Cortex of kidney (tissue), 1 donor: ENCODE results near the gene MOB2.

Source experiments
- DNase-seq: peaks from one replicate; lab custom pipeline; 2025; lab: John Stamatoyannopoulos, UW

Gene MOB2

DNA sequence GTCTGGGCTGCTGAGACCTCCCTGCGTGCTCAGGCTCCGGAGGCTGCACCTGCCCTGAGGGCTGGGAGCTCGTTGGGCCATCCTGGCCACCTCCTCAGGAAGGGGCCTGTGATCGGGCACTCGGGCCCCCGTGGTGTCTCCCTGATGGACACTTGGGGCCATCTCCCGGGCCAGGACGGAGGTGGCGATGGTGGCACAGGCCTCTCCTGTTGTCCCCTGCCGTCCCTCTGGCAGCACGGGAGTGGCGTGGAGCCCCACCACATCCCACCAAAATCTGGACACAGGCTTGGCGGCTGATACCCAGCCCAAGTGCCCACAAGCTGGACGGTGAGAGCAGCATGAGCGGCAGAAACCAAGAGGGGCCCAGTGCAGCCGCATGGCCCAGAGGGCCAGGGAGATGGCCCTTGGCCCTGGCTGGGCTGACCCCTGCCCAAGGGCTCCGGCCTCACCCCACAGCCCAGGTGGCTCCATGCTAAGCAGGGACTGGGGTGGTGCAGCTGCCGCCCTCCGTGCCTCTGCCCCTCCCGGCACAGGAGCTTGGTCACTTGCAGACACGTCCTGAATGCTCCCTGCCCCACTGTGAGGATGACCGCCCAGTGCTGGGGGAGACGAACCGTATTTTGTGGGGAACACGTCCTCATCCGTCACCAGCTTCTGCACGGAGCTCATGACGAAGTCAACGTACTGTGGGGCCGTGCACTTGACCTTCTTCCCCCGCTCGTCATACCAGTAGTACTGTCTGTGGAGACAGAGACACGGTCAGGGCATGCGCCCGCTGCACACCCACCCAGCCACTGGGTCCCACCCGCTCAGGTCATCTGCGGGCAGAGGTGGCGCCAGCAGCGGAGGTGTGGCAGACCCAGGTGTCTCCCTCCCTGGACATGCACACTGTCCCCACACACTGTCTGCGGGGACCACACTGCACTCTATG is 15.6 kb downstream of the MOB2 start:
- no peak for DNase-seq

DNA sequence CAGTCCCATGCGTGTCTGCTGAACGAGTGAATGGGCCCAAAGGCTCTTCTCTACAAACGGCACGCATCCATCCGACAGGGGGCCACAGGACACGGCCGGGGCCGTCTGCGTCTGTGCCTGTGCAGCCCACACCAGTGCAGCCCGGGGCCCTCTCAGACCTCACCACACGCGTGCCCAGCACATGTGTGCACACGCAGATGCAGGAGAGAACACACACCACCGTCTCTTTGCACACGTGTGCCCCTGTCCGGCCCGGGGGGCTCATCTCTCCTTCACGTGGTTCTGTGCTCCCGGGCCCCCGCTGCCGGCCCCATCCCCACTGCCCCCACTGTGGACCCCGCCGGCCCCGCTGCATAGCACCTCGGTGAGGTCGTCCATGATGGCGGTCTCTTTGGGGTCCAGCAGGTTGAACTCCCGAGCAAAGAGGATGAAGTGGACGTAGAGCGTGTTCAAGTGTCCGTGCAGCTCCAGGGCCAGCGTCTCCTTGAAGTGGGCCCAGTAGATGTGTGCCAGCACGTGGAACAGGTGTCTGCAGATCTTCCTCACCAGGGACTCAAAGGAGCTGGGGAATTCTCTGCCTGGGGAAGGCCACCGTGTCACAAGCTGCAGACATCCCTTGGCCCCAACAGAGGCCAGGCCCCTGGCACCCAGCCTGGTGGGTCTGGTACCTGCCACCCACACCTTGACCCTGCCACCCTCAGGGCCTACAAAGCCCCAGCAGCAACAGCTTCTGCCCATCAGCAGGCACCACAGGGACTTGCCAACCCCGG is 16.5 kb downstream of the MOB2 start:
- no peak for DNase-seq

- DNase-seq = no peak
Observed at GRCh38 chr11:1469287-1469910, 17.2 kb downstream of the MOB2 start.

- no peak for DNase-seq
Observed at GRCh38 chr11:1468473-1469066, 18.0 kb downstream of the MOB2 start.

- no peak for DNase-seq
Observed at GRCh38 chr11:1468002-1468401, 18.6 kb downstream of the MOB2 start.

- DNase-seq = no peak
Observed at GRCh38 chr11:1467270-1467669, 19.3 kb downstream of the MOB2 start.

DNA sequence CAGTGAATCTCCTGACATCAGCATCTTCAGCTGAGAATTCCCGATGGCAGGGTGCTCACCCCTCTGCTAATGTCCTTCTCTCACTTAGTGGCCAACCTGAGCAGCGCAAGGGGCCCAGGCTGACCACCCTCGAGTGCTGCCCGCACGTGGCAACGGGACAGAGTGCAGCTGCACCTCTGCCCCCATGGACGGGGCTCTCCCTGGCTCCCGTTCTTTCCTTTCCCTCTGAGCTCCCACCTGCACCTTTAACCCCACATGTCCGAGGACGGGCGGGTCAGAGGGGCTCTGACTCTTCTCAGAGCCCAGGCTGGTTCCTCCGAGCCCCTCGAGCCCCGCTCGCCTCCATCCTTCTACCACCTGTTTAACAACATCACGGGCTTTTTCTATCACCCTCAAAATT is 19.8 kb downstream of the MOB2 start:
- no peak for DNase-seq

DNA sequence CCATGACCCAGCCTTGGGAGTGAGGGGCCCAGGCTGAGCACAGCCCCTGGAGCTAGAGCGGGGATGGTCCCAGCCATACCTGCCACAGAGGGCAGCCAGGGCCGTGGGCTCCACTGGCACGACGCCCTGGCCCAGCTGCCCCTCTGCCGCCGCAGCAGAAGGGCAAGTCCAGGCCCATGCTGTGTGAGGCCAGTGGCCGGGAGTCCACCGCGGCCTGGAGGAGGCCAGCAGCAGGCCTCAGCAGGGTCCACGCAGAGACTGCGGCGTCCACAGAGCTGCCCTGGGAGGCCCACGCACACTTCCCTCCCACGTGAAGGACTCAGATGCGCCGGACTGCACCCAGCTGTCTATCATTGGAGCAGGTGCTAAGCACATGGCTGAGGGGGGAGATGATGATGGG is 23.5 kb downstream of the MOB2 start:
- no peak for DNase-seq

DNA sequence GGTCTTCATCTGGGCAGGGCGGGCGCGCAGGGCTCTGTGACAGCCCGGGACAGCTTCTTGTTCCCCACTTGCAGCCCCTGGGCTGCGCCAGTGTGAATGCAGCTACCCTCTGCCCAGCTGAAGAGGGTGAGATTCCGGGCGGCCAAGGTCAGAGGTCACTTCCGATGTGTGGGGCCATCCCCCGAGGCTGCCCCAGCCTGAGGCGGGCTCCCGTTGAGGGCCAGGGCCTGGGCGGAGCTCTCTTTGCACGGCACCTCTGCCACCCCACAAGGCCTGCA is 23.9 kb downstream of the MOB2 start:
- no peak for DNase-seq

DNA sequence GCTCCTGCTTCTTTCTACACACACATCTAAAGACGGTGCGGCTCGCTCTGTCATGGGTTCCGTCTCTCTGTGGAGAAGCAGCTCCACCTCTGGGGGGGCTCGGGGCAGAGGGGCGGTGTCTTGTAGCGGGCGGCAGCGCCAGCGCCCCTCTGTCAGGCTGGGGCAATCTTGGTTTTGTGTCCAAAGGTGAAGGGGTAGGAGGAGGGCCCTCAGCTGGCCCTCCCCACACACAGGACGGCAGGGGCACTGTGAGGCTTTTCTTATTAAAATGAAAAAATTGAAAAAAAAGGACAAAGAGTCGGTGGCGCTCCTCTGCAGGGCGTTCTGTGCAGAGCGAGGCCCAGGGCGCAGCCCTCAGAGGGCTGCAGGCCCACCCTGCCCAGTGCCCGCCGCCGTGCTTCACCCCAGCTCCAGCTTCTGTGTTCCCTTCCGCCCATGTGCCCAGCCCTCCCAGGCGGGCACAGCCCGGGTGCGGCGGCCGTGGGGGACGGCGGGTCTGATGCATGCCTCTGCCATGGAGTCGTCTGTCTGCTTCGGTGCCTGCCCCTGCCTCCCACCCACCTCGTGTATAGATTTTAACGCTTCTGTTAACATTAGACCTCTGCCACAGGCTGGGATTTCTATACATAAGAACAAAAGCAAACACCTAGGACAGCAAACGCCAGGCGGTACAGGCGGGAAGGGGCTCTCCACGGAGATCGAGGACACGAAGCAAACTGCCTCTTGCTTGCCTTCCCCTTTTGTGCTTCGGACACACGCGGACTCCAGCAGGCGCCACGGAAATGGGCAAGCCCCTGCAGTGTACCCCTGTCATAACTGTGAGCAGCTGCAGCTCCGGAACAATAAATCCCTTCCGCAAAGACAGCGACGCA is 24.5 kb downstream of the MOB2 start:
- DNase-seq = no peak

GRCh38 chr11:1460986-1461825 is 25.4 kb downstream of the MOB2 start:
- DNase-seq = no peak

GRCh38 chr11:1460396-1460985 is 26.1 kb downstream of the MOB2 start:
- DNase-seq = no peak

DNA sequence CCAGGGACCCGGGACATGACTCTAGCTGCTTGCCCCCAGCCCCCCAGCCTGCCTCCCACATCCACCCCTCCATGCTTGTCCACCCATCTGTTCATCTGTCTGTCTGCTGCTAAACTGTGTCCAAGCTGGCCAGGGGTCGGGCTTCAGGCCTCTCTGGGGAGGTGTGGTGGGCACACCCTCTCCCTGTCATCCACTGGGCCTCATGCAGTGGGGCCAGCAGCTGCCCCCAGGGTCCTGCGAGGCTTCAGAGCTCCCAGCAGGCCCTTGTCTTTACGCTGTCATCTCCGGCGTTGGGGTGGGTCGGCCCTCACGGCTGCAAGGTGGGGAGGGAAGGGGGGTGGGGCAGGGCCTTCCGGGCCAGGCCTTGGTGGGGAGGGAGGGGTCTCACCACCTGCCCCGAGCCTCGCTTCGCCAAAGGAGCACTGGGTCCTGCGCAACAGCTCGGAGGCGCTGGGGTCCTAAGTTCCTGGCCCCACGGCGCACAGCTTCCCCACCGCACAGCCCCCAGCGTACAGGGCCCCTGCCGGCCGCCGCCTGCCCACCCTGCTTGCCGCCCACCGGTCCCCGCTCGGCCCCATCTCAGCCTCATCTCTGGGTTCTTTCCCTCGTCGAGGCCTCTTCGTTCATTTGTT is 26.7 kb downstream of the MOB2 start:
- DNase-seq = no peak

DNA sequence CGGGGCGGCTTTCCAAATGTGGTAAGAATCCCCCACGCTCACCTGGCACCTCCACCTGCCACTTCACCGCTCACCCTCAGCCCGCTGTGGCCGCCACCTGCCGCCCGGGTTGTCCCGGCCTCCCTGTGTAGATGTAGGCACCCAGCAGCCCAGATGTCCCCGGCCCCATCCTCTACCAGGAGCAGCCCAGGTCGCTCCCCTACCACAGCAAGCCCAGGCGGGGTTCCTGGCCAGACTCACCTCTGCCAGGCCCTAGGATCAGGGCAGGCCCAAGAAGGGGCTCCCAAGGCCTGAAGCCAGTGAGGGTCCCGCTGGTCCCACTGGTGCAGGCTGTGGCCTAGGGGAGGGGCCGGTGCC is 27.4 kb downstream of the MOB2 start:
- DNase-seq = no peak

DNA sequence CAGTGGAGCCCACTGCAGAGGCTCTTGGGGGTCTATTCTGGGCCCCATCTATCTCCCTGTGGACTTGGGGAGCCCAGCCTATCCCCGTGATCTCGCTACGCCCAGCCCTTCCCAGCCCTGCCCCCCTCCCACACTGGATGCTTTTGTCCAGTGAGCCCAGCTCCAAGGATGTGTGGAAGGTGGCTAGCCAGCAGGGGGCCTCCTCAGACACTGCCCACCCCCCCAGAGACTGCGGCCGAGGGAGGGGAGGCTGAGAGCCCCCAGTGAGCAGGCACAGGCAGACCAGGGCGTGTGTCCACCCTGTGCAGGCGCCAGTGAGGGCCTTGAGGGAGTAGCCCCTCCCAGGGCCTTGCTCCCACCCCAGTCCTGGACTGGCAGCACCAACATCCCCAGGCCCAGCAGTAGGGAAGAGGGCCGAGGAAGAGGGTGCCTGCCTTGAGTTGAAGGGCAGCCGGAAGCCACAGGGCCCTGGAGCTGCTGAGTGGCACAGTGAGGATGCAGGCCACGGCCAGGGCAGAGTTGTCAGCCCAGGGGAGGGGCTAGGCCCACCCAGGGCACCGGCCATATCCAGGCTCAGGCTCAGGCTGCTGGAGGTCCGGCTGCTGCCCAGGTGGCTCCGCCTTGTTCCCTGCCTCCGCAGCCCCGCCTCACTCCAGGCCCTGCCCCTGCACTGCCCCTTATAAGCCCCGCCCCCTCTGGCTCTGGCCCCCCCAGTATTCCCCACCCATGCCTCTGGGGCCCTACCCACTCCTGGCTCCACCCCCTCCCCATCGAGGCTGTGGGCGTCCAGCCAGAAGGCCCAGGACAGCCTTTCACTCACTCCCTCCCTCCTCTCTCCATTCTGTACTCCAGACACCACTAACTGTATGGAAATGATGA is 28.0 kb downstream of the MOB2 start:
- DNase-seq = no peak

DNA sequence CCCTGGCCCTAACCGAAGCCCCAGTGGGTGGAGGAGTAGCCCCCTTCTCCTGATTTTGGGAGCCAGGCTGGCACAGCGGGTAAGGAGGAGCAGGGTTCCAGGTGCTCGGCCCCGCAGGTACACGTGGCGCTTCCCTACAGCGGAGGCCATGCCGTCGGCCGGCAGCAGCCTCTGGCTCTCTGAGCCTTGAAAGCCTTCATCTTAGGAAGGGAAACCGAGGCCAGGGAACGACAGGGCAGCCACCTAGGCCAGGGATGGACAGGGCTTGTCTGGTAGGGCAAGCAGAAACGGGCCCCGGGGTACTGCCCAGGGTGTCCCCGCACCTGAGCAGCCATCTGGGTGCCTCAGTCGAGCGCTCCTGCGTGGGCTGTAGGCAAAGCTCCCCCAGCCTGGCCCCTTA is 28.7 kb downstream of the MOB2 start:
- DNase-seq = no peak

- DNase-seq = no peak
Observed at GRCh38 chr11:1457326-1457680, 29.3 kb downstream of the MOB2 start.

- no peak for DNase-seq
Observed at GRCh38 chr11:1456596-1457325, 29.8 kb downstream of the MOB2 start.
